K562 (cell line): ENCODE measurements around the gene GUCY1A1. TPM values are rescaled to one million over a fixed set of nuclear protein-coding genes. Genes with fewer than 3 reads are reported as not detected.

ENCODE experiments used
- CBFB ChIP-seq: sonication (generic); formaldehyde crosslinking; IDR thresholded peaks from 2 replicates; pipeline ENCODE4 v1.4.0; 2020; ENCODE audit warnings: mild to moderate bottlenecking, missing genetic modification reagents
- FOS ChIP-seq: IDR thresholded peaks from 3 replicates; pipeline ENCODE4 v1.6.1; 2011; ENCODE audit not compliant: insufficient read length; ENCODE audit errors: extremely low read depth
- HCFC1 ChIP-seq: IDR thresholded peaks from 2 replicates; pipeline ENCODE4 v1.6.1; 2012; ENCODE audit warnings: low read depth, low read length, improper control_type of control experiment
- HIVEP1 ChIP-seq: fragments of 250-450 bp; sonication (Bioruptor Pico); IDR thresholded peaks from 2 replicates; pipeline ENCODE4 v1.4.0; 2020; ENCODE audit warnings: mild to moderate bottlenecking
- SPI1 ChIP-seq: IDR thresholded peaks from 2 replicates; pipeline ENCODE4 v1.6.1; 2011; ENCODE audit warnings: low read depth, low read length, control low read depth, borderline replicate concordance
- ZNF3 ChIP-seq: fragments of 250-450 bp; sonication (Bioruptor Pico); IDR thresholded peaks from 2 replicates; pipeline ENCODE4 v1.5.0; 2021; ENCODE audit warnings: mild to moderate bottlenecking, moderate library complexity
- ZNF695 ChIP-seq: fragments of 450-650 bp; formaldehyde crosslinking; IDR thresholded peaks from 2 replicates; pipeline ENCODE4 v1.4.0; 2020; ENCODE audit warnings: mild to moderate bottlenecking, moderate library complexity
- ZNF766 ChIP-seq: fragments of 200-800 bp; sonication (Bioruptor generic); conservative IDR thresholded peaks from 2 replicates; pipeline ENCODE4 v1.6.1; 2016; ENCODE audit warnings: missing genetic modification characterization, missing compliant biosample characterization
- polyA plus RNA-seq, 8 experiments: library from polyadenylated mRNA; depleted of rRNA in 4 of 8; stranded (reverse) in 5 of 8; unstranded in 3 of 8; fragments of >200 nt; fragmentation: Nextera tagmentation in 2 of 8; fragmentation: Illumina TruSeq in 1 of 8; extraction: Ambion mirVana in 2 of 8; extraction: Trizol in 1 of 8; gene quantifications; 2 replicates each; pipeline versions ENCODE4 v1.2.1 to v1.2.3, GENCODE V29; 2011 to 2014; ENCODE audit warnings: inconsistent platforms in 1 of 8, missing spikeins in 1 of 8
- total RNA-seq, 7 experiments: library from RNA; depleted of rRNA in 6 of 7; stranded (reverse); fragments of >200 nt in 6 of 7; fragmentation: Illumina TruSeq in 2 of 7; extraction: Trizol in 2 of 7; gene quantifications; 2 replicates each; pipeline versions ENCODE4 v1.2.1 to v1.2.3, GENCODE V29; 2011 to 2021; ENCODE audit warnings: low replicate concordance in 1 of 7
- TF ChIP-seq, protein P1 (sequence below): fragments of 450-650 bp; IDR thresholded peaks from 2 replicates; pipeline ENCODE4 v1.6.1; 2017; ENCODE audit warnings: mild to moderate bottlenecking, moderate library complexity
- TF ChIP-seq, protein P2 (sequence below): sonication (generic); formaldehyde crosslinking; IDR thresholded peaks from 2 replicates; pipeline ENCODE4 v1.8.1; 2023; ENCODE audit warnings: mild to moderate bottlenecking, missing genetic modification reagents

Gene GUCY1A1
- total and polyA plus RNA-seq, 9 of the 15 experiments (the other 6 are each of a cell fraction or from before 2014, with no cell fraction given), result not detected

DNA sequence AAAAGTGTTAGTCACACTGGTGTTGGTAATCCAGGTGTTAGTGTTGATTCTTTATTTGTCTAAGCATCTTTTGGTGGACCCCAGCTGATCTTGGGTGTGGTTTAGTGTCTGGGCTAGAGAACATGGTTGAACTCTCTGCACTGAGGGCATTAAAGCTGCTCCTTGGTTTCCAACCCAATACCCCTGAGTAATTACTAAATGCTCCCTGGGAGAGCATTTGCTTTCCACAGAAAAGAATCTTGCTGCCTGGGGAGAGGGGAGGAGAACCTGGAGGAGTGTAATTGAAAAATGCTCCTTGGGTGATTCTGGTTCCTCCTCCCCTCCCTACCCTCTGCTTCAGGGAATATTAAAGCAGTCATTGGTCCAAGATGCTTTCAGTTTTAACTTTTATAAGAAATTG, 95.3 kb downstream of the GUCY1A1 start (continued):
- TF ChIP-seq, protein P1, sequence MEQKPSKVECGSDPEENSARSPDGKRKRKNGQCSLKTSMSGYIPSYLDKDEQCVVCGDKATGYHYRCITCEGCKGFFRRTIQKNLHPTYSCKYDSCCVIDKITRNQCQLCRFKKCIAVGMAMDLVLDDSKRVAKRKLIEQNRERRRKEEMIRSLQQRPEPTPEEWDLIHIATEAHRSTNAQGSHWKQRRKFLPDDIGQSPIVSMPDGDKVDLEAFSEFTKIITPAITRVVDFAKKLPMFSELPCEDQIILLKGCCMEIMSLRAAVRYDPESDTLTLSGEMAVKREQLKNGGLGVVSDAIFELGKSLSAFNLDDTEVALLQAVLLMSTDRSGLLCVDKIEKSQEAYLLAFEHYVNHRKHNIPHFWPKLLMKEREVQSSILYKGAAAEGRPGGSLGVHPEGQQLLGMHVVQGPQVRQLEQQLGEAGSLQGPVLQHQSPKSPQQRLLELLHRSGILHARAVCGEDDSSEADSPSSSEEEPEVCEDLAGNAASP, result no peak
- no peak for TF ChIP-seq ZNF766 (CRISPR knock-in tag)
- no peak for TF ChIP-seq HCFC1
- TF ChIP-seq, protein P2, sequence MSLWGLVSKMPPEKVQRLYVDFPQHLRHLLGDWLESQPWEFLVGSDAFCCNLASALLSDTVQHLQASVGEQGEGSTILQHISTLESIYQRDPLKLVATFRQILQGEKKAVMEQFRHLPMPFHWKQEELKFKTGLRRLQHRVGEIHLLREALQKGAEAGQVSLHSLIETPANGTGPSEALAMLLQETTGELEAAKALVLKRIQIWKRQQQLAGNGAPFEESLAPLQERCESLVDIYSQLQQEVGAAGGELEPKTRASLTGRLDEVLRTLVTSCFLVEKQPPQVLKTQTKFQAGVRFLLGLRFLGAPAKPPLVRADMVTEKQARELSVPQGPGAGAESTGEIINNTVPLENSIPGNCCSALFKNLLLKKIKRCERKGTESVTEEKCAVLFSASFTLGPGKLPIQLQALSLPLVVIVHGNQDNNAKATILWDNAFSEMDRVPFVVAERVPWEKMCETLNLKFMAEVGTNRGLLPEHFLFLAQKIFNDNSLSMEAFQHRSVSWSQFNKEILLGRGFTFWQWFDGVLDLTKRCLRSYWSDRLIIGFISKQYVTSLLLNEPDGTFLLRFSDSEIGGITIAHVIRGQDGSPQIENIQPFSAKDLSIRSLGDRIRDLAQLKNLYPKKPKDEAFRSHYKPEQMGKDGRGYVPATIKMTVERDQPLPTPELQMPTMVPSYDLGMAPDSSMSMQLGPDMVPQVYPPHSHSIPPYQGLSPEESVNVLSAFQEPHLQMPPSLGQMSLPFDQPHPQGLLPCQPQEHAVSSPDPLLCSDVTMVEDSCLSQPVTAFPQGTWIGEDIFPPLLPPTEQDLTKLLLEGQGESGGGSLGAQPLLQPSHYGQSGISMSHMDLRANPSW (CRISPR knock-in tag), result no peak
- TF ChIP-seq ZNF3 (CRISPR knock-in tag), result no peak
- no peak for TF ChIP-seq CBFB (CRISPR knock-in tag)
- TF ChIP-seq FOS, result no peak
- TF ChIP-seq SPI1, result no peak
- TF ChIP-seq HIVEP1, result no peak
- no peak for TF ChIP-seq ZNF695 (CRISPR knock-in tag)
